Suppressor macrophage treated with lipopolysaccharide for 4 hours (primary cell): ENCODE results near the gene ITLN1.

Experiments used
- DNase-seq: peaks from one replicate; pipeline ENCODE4 v3.0.0-alpha.2; 2020

Gene ITLN1

GRCh38 chr1:160853754-160854153 lies 31.2 kb downstream of the ITLN1 start:
- no peak for DNase-seq

DNA sequence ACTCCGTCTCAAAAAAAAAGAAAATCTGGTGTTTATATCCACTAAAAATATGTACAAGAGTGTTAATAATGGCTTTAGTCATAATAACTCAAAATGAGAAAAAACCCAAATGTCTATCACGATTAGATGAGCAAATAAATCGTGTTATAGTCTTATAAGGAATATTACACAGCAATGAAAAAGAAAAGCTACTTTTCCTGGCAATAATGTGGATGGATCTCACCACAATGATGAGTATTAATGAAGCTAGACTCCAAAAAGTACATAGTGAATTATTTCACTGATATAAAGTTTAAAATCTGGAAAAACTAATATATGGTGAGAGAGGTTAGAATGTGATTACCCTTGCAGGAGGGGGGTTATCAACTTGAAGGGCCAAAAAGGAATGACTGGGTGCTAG lies 32.0 kb downstream of the ITLN1 start:
- no peak for DNase-seq

- DNase-seq: no peak
Observed at GRCh38 chr1:160850993-160851392, 34.0 kb downstream of the ITLN1 start.

GRCh38 chr1:160850541-160850940 lies 34.4 kb downstream of the ITLN1 start:
- DNase-seq: no peak

DNA sequence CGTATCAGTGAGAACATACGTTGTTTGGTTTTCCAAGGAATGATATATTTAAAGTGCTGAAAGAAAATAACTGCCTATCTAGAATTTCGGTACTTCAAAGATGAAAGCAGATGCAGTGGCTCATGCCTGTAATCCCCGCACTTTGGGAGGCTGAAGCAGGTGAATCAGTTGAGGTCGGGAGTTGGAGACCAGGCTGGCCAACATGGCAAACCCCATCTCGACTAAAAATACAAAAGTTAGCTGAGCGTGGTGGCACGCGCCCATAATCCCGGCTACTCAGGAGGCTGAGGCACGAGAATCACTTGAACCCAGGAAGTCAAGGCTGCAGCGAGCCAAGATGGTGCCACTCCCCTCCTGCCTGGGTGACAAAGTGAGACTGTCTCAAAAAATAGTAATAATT lies 38.7 kb downstream of the ITLN1 start:
- no peak for DNase-seq

- DNase-seq: no peak
Observed at GRCh38 chr1:160844447-160845232, 40.3 kb downstream of the ITLN1 start.

DNA sequence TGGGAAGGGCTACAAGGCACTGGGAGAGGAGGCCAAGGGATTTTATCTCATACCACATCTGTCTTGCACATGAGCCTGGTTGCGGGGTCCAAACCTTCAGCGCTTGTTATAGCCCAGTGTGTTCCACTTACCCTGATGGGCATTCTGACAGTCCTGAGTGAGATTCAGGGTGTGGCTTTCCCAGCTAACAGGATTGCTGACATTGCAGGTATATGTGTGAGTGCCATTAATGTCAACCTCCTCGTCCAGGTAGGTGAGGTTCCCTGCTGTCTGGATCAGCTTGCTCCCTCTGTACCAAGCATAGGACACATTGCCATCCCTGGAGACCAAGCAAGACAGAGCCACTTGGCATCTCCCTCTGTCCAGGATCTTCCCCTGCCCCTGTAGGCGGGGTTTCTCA lies 43.9 kb downstream of the ITLN1 start:
- DNase-seq: no peak

DNA sequence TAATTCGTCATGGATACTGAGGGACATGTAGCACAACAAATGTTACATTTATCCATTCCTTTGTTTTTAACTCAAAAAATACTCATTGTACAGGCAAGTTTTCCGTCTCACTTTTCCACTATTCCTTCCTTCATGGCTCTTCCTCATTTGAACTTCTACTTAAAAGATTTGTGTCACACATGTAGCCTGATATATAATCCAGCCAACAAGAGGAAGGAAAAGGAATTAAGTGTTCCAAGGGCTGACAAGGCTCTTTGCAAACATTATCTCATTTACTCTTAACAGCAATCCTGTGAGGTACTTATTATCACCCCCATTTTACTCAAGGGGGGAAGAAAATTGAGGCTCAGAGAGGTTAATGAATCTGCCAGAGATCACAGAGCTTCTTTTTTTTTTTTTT lies 45.2 kb downstream of the ITLN1 start:
- no peak for DNase-seq

DNA sequence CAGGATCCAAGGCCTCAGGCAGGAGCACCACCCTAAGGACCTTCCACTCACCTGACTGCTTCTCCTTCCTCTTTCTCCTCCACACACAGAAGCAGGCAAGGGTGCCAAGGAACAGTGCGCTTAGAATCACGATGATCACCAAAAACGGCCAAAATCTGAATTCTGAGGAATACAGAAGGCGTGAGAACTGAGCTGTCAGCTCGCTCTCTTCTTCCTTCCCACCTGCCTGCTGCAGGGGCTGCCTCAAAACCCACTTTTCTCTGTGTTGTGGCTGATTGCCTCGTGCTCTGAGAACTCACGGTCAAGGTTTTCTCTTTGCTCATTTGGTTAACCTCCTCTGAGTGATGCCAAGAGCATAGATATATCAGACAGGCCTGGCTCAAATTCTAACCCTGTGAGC lies 46.1 kb downstream of the ITLN1 start:
- no peak for DNase-seq

- peak; percentile 41 for DNase-seq
Observed at GRCh38 chr1:160837558-160838205, 47.3 kb downstream of the ITLN1 start.

- no peak for DNase-seq
Observed at GRCh38 chr1:160836981-160837557, 47.9 kb downstream of the ITLN1 start.

DNA sequence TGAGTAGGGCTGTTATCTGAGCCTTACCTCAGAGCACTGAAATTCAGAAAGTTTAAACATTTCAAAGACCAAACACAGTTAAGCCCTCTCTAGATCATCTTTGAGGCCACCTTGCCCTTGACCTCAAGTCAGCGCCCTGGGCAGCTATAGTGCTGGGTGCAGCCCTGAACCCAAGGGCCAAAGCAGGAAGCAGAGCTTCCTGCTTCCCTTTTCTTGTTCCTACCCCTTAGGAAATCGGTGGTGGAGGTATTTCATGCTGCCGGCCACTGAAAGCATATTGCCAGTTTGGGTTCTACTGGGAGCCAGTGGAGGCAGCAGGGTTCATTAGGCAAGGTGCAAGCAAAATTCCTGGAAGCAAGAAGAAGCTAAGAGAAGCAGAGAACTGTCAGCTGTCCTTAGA lies 48.4 kb downstream of the ITLN1 start:
- peak; percentile 37 for DNase-seq

- no peak for DNase-seq
Observed at GRCh38 chr1:160835751-160836150, 49.2 kb downstream of the ITLN1 start.

DNA sequence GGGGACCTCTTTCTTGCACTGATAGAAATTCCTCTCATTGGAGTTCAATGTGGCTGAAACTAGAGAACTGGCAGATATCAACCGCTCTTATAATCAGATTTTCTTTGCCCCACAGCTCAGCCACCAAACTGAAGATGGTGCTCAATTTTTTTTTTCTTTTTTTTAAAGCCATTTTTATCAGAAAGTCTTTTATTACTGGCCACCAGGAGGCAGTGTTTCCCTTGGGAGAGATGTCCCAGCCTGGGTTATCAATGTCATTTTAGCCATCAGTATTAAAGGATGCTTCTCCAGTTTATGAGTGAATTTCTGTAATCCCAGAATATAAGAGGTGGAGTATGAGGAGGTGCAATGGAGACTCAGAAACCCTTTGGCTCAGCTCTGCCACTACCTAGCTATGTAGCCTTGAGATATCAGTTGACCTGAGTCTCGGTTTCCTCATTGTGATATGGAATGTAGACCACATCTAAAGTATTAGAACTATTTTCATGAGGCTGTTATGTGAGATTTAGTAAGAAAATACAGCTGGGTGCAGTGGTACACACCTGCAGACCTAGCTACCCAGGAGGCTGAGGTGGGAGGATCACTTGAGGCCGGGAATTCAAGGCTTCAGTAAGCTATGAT lies 49.9 kb downstream of the ITLN1 start:
- DNase-seq: peak; percentile 75

DNA sequence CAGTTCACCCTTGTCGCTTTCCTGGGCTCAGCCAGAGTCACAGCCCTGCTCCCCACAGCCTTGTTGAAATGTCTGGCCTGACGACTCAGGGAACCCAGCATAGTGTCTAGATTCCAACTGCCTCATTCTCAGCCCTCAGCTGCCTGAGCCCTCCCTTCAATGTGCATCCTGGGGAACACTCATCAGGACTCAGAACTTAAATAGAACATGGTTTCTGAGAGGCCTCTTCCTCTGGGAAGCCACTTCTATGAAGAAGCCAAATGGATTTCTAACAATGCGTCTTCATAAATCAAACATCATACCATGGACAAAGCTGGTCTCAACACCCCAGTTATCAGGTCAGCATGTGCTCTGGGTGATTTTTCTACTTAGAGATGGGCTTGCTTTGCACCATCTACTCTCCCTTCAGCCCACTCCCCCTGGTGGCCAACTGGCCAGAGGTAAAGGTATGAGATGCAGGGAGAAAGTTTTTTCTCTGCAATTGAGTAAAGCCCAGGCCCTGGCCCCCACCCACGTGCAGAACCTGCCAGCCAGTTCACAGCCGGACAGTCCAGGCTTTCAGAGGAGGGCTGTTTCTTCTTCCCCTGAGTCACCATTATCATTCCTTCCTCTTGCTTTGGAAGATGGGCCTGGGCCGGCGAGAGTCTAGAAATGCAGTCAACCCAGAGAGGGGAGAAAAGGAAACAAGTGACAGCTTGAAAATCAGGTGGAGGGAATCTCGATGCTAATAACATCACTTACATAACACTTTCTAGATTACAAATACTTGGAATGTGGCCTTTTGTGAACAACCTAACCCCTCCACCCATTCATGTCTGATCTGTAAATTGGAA lies 54.4 kb downstream of the ITLN1 start:
- peak; percentile 68 for DNase-seq

DNA sequence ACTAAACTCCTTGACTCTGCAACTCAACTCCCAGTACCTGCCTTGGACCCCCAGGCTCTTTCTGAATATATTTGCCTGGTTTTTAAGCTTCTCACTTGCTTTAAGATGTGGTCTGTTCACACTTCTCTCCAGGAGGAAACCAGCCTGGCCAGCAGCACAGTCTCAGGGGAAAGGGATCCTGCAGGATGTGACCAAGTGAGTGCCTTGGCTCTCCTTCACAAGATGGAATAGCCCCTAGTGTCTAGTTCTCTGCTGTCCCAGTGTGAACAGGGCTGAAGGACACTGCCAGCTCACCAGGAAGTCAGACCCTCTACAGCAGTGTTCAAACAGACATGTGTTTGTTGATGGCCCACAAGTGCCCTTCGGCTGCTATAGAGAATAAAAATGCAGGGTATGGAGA lies 55.2 kb downstream of the ITLN1 start:
- DNase-seq: no peak

- DNase-seq: peak; percentile 85
Observed at GRCh38 chr1:160827418-160827817, 57.6 kb downstream of the ITLN1 start.

- no peak for DNase-seq
Observed at GRCh38 chr1:160826546-160826945, 58.4 kb downstream of the ITLN1 start.
